GM12865 (cell line): ENCODE results near the gene NDUFA8.

Experiments
- DNase-seq: peaks from one replicate; pipeline ENCODE4 v3.0.0; 2010; ENCODE audit warnings: low read depth
- H3K4me3 ChIP-seq: 2 replicates; pipeline ENCODE4 v1.5.1; 2011; ENCODE audit warnings: mild to moderate bottlenecking, low read depth, low read length, control low read depth
- TF ChIP-seq, protein P1 (sequence below): IDR thresholded peaks from 2 replicates; pipeline ENCODE4 v1.5.1; 2011; ENCODE audit warnings: low read length, control low read depth, low read depth, inconsistent platforms; ENCODE audit not compliant: insufficient read depth; ENCODE audit errors: missing control alignments

The NDUFA8 gene

DNA sequence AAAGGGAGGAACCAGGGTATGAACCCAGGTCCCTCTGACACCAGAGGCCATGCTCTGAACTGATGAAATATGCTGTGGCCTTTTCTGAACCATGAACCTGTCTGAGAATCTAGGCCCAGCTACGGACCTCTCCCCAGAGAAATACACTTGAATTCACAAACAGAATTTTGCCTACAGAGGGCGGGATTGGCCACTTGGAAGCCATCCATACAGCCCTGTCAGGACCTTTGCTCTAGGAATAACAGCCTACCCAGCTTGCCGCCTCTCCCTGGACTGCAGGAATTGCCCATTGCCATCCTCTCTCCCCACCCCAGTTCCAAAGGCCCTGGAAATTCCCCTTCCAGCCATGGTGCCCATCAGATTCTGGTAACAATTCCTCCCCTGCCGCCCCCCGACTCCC, 26.7 kb upstream of the NDUFA8 start:
- TF ChIP-seq, protein P1, sequence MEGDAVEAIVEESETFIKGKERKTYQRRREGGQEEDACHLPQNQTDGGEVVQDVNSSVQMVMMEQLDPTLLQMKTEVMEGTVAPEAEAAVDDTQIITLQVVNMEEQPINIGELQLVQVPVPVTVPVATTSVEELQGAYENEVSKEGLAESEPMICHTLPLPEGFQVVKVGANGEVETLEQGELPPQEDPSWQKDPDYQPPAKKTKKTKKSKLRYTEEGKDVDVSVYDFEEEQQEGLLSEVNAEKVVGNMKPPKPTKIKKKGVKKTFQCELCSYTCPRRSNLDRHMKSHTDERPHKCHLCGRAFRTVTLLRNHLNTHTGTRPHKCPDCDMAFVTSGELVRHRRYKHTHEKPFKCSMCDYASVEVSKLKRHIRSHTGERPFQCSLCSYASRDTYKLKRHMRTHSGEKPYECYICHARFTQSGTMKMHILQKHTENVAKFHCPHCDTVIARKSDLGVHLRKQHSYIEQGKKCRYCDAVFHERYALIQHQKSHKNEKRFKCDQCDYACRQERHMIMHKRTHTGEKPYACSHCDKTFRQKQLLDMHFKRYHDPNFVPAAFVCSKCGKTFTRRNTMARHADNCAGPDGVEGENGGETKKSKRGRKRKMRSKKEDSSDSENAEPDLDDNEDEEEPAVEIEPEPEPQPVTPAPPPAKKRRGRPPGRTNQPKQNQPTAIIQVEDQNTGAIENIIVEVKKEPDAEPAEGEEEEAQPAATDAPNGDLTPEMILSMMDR, result no peak
- no peak overlapping the region for H3K4me3 ChIP-seq
- DNase-seq, result no peak

DNA sequence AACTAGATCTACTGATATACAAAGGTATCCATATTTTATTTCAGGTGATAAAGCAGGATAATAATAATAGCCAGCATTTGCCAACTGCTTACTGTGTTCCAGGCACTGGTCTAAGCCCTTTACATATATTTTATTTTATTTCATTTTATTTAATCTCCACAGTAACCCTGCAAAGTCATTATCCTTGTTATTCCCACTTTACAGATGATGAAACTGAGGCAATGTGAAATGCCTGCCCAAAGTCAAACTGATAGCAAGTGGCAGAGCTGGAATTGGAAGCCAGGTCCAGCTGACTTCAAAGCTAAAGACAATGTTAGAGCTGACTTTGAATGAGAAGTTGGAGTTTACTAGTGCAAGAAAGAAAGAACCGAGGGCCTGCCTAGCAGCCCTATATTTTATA, 25.0 kb upstream of the NDUFA8 start:
- no peak for DNase-seq
- TF ChIP-seq, protein P1, result no peak
- no peak overlapping the region for H3K4me3 ChIP-seq

DNA sequence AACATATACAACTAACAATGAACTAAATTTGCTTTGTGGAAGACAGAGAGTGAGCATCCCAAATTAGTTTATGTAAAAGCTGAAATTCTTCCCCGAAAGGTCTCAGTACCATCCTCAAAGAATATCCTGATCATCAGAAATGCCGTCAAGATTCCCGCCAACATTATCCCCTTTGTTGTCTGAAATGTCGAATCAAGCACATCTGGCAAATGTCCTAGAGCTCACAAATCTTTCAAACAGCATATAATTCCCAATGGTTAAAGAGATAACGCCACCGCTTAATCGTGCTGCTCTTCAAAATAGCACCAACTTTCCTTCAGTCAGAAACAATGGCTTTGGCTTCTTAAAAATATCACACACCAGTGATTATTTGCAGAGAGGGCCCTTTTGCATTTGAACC, 23.9 kb upstream of the NDUFA8 start:
- no peak for DNase-seq
- TF ChIP-seq, protein P1, result no peak
- H3K4me3 ChIP-seq, result no peak overlapping the region

DNA sequence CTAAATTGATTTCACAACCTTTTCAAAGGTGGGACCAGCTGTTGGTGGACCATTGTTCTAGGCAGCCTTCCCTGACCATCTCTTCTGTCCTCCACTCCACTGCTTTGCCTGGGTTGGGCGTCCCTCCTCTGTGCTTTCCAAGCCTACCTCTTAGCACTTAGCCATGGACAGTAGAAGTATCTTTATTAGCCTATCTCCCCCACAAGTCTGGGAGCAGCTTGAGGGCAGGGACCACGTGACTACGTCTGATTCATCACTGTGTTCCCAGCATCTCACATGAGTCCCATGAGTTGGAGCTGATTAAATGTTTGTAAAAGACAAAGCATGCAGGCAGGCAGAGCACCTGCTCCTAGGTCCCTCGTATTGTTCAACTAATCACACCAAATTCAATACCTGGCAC, 21.1 kb upstream of the NDUFA8 start:
- no peak overlapping the region for H3K4me3 ChIP-seq
- TF ChIP-seq, protein P1, result no peak
- no peak for DNase-seq

DNA sequence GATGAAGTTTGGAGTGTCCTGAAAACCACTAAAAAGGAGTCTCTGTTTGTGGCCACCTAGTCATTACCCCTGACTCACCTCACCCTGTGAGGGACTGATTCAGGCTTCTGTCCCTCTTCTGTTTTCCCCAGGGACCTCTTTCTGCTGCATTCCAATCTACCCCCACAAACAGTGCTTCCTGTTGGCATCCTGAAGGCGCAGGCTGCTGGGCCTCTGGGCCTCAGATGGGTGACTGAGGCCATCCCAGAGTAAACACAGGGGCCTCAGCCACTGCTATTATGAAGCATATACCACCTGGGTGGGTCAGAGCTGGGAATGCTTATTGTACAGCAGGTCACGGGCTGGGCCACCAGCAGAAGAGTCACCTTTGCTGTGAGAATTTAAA, 20.1 kb upstream of the NDUFA8 start:
- DNase-seq, result no peak
- H3K4me3 ChIP-seq, result no peak overlapping the region
- TF ChIP-seq, protein P1, result no peak

DNA sequence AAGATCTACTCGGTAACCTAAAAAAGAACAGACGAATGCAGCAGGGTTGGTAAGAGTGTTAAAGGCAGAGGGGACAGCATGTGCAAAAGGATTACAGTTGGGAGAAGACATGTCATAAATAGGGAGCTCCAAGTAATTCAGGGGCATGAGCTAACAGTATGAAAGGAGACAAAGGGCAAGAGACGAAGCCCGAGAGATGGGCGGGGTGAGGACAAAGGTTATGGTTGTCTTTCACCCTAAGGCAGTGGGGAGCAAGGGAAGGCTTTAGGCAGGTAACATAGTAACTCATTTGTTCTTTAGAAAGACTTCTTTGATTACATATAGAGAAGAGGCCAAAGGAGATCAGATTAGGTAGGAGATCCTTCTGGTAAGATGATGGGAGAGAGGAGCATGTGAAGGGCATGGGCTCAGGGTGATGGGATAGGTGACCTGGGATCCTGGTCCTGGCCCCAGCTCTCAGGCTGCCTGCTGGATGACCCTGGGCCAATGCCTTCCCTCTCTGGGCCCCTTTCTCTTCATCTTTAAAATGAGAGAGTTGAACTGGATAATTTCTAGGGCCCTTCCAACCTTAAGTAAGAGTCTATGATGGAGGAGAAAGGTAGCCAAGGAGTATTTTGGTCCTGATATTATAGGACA, 19.6 kb upstream of the NDUFA8 start:
- H3K4me3 ChIP-seq, result no peak overlapping the region
- DNase-seq, result no peak
- TF ChIP-seq, protein P1, result no peak

DNA sequence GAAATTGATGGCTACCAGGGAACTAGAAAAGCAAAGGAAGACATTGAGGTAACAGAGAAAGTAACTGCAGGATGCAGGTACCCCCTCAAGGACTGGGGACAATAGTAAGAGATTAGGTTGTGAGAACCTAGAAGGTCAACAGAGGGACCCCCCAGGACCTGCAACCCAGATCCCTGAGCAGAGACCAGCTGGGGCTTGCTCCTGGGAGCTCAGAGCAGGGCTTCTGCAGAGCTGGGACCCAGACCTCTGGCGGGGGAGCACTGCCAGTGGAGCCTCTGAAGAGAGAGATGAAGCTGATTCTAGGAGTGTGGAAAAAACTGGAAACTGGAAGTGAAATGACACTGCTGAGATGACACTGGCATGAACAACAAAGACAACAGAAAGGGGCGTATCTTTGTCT, 17.3 kb upstream of the NDUFA8 start:
- no peak for DNase-seq
- no peak overlapping the region for H3K4me3 ChIP-seq
- TF ChIP-seq, protein P1, result no peak
